Kidney (tissue), 14 donors: ENCODE measurements around the gene PDCD11. TPM values are rescaled to one million over a fixed set of nuclear protein-coding genes. Genes with fewer than 3 reads are reported as not detected.

ENCODE experiments used
- DNase-seq, 5 donors: peaks; one replicate each; pipeline ENCODE4 v3.0.0-alpha.2; 2013 to 2020
- FAIRE-seq: peaks from 2 replicates; lab custom pipeline; 2012; peaks lifted over from hg19 to GRCh38; lab: Jason Lieb, UNC
- H3K27ac ChIP-seq, 2 donors: one replicate each; pipeline ENCODE4 v1.7.0; 2013; ENCODE audit warnings: low read depth in 2 of 2, low read length in 2 of 2, inconsistent platforms in 1 of 2
- H3K27me3 ChIP-seq: one replicate; pipeline ENCODE4 v1.7.1; 2013; ENCODE audit warnings: low read length, inconsistent platforms; ENCODE audit not compliant: control insufficient read depth, insufficient read depth
- H3K36me3 ChIP-seq, 3 donors: one replicate each; pipeline versions ENCODE4 v1.7.0 to v1.7.1; 2013; ENCODE audit warnings: low read length in 3 of 3, control low read depth in 1 of 3, inconsistent platforms in 1 of 3; ENCODE audit not compliant: insufficient read depth in 3 of 3, control insufficient read depth in 2 of 3
- H3K4me1 ChIP-seq, 3 donors: one replicate each; pipeline versions ENCODE4 v1.7.0 to v1.7.1; 2013; ENCODE audit warnings: low read length in 3 of 3, inconsistent platforms in 1 of 3, low read depth in 1 of 3; ENCODE audit not compliant: control insufficient read depth in 2 of 3, insufficient read depth in 2 of 3
- H3K4me3 ChIP-seq, 3 donors: one replicate each; pipeline versions ENCODE4 v1.7.0 to v1.8.1; 2013; ENCODE audit warnings: low read length in 3 of 3, control low read depth in 1 of 3, inconsistent platforms in 1 of 3
- H3K9ac ChIP-seq, 3 donors: one replicate each; pipeline versions ENCODE4 v1.7.0 to v1.7.1; 2013; ENCODE audit warnings: low read length in 3 of 3, control low read depth in 1 of 3, inconsistent platforms in 1 of 3
- H3K9me3 ChIP-seq, 3 donors: one replicate each; pipeline versions ENCODE4 v1.7.0 to v1.7.1; 2013; ENCODE audit warnings: low read length in 3 of 3, control low read depth in 1 of 3, inconsistent platforms in 1 of 3; ENCODE audit not compliant: control insufficient read depth in 2 of 3, insufficient read depth in 1 of 3
- CTCF ChIP-seq: IDR thresholded peaks from 3 replicates; pipeline ENCODE4 v1.5.1; 2012; ENCODE audit warnings: mild to moderate bottlenecking, moderate library complexity, borderline replicate concordance; ENCODE audit not compliant: insufficient read depth; ENCODE audit errors: extremely low read depth
- intact Hi-C: fragments of 100-400 bp; cut with DNase I; formaldehyde crosslinking; loops from one replicate; pipeline ENCODE4 v1.11.1; 2022
- polyA plus RNA-seq: library from polyadenylated mRNA; stranded (reverse); fragments of 350-450 nt; fragmentation: Illumina TruSeq; extraction: RNeasy Lipid Tissue Mini Kit (QIAGEN cat#74804); gene quantifications from one replicate; pipeline ENCODE4 v1.2.3, GENCODE V29; 2014; ENCODE audit warnings: low read depth, low replicate concordance; ENCODE audit not compliant: insufficient read depth
- total RNA-seq: library from RNA; stranded (reverse); fragmentation: NEBNext Ultra II Directional; extraction: Animal tissue kit (Norgen Biotek cat#: 25700); gene quantifications from one replicate; pipeline ENCODE4 v1.2.1, GENCODE V29; 2021
- donor health status: control.
- donor health status: control.
- donor health status: control.
- donor health status: control.
- donor health status: control.
- donor health status: DM: yes; HTN: yes; CAD: no.
- donor health status: Normal renal cell carcinoma (clear cell type).

Gene PDCD11
- total and polyA plus RNA-seq, 2 donors from 2014 or later = 8.7 to 24.9 TPM

GRCh38 chr10:103451091-103451813, 54.8 kb downstream of the PDCD11 start:
- H3K9ac ChIP-seq = peak overlapping the region in 2 of 3 donors; percentile 16 to 58
- H3K27me3 ChIP-seq = no peaks in the 10 kb centered on the region
- no peaks in the 10 kb centered on the region for H3K9me3 ChIP-seq
- TF ChIP-seq CTCF = no peak
- no peak for FAIRE-seq
- peak in 3 of 5 donors; percentile 7 to 92 (median 27) for DNase-seq
- peaks cover 0 to 4% (median 0%) of the 10 kb centered on the region in 3 donors for H3K36me3 ChIP-seq
- peak overlapping the region; percentile 57 to 62 for H3K27ac ChIP-seq
- H3K4me3 ChIP-seq = peak overlapping the region; percentile 37 to 71 (median 59)
- intact Hi-C loops = no loop called here
- H3K4me1 ChIP-seq = peaks cover 0 to 22% (median 0%) of the 10 kb centered on the region in 3 donors

GRCh38 chr10:103451831-103452505, 55.5 kb downstream of the PDCD11 start, which contains the start of gene CALHM2:
Gene CALHM2, minus strand, starts transcription at chr10:103452370. Its CDS starts 2,429 bp downstream, at chr10:103449941.
- peaks cover 0 to 4% (median 0%) of the 10 kb centered on the region in 3 donors for H3K36me3 ChIP-seq
- FAIRE-seq (no peak), DNase-seq (peak in 4 of 5 donors; percentile 76 to 92 (median 88))
- H3K4me1 ChIP-seq = peaks cover 0 to 22% (median 0%) of the 10 kb centered on the region in 3 donors
- H3K9me3 ChIP-seq = no peaks in the 10 kb centered on the region
- peak within 1 kb of the TSS; percentile 16 to 58 (median 17) for H3K9ac ChIP-seq
- H3K27me3 ChIP-seq = no peaks in the 10 kb centered on the region
- intact Hi-C loops = no loop called here
- H3K27ac ChIP-seq = peak within 1 kb of the TSS; percentile 57 to 62
- peak within 1 kb of the TSS; percentile 37 to 71 (median 59) for H3K4me3 ChIP-seq
- TF ChIP-seq CTCF = no peak

- peak overlapping the region in 2 of 3 donors; percentile 17 to 46 for H3K9ac ChIP-seq
- FAIRE-seq (no peak), DNase-seq (peak in 3 of 5 donors; percentile 3 to 80 (median 10))
Observed at GRCh38 chr10:103452506-103453230, 56.2 kb downstream of the PDCD11 start.

More at GRCh38 chr10:103452506-103453230, 56.2 kb downstream of the PDCD11 start:
- Histone ChIP-seq H3K9me3 (no peaks in the 10 kb centered on the region), H3K4me3 (peak overlapping the region; percentile 19 to 71 (median 33)), H3K4me1 (peaks cover 0 to 22% (median 0%) of the 10 kb centered on the region in 3 donors), H3K27ac (peak overlapping the region in 1 of 2 donors; percentile 57), H3K36me3 (peaks cover 0 to under 1% (median 0%) of the 10 kb centered on the region in 3 donors), H3K27me3 (no peaks in the 10 kb centered on the region)
- no peak for TF ChIP-seq CTCF
- intact Hi-C loops = no loop called here
